GM18517 (cell line): ENCODE measurements around the gene TMEM214.

ENCODE experiments used
- ATAC-seq: cut with Tn5 transposase; IDR thresholded peaks from one replicate; pipeline ENCODE4 v1.9.1; 2021; ENCODE audit warnings: mild to moderate bottlenecking, moderate library complexity; ENCODE audit not compliant: unreplicated experiment

TMEM214 gene

DNA sequence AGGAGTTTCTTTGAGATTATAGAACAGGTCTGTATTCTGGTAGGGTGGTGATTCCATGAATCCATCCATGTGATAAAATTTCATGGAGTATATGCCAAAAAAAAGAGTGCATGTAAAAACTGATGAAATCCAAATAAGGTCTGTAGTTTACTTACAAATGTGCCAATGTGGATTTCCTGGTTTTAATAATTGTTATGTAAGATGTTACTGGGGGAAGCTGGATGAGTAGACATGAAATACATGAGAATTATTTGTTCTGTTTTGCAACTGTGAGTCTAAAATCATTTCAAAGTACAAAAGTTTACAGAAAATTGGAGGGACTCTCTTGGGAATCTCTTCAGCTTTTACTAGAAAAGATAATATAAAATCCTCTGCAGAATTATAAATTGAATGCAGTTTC lies 23.7 kb upstream of the TMEM214 start:
- ATAC-seq: no peak

DNA sequence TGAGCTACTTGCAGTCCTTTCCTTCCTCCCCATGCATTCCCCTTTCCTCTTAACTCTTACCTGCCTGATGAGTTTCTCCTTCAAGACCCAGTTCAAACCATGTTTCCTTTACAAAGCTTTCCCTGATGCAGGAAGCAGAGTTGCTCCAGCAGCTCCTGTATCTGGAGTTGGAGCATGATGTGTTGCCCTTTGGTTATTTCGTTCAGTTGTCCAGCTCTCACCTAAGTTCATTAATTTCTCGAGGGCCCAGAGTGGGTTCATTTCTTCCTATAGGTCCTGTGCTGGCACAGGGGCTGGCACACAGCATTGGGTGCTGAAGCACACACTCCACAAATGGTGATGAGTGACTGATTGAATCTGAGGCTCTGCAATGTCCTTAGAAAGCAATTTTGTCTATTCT lies 23.0 kb upstream of the TMEM214 start:
- no peak for ATAC-seq

DNA sequence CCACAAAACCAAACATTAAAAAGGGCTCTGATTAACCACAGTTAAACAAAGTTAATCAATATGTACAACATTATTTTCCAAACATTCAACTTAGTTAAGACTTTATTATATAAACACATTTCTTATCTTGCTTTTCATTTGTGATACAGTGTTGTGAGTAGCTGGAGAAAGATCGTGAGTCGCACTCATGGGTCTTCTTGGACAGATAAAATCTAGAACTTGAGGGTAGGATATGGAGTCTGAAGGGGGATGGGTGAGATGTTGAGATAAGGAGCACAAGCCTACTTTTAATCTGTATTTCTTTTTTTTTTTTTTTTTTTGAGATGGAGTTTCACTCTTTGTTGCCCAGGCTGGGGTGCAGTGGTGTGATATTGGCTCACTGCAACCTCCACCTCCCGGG lies 22.6 kb upstream of the TMEM214 start:
- ATAC-seq: no peak

DNA sequence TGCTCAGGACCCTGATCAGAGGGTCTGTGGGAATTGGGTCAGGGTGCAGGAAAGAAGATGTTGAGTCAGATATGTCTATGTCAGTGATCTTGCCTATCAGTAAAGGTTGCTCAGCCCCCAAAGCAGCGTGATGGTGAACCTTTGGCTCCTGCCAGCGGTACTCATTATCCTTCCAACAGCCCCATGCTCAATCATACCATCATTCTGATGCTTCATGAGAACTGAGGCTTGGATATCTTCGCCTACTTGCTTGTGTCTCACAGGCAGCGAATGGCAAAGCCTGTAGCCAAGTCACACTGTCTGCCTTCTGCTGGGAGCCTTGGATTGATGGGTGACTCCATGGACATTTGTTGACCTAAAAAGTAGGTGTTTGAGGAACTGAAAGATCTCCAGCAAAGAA lies 19.0 kb upstream of the TMEM214 start:
- no peak for ATAC-seq

DNA sequence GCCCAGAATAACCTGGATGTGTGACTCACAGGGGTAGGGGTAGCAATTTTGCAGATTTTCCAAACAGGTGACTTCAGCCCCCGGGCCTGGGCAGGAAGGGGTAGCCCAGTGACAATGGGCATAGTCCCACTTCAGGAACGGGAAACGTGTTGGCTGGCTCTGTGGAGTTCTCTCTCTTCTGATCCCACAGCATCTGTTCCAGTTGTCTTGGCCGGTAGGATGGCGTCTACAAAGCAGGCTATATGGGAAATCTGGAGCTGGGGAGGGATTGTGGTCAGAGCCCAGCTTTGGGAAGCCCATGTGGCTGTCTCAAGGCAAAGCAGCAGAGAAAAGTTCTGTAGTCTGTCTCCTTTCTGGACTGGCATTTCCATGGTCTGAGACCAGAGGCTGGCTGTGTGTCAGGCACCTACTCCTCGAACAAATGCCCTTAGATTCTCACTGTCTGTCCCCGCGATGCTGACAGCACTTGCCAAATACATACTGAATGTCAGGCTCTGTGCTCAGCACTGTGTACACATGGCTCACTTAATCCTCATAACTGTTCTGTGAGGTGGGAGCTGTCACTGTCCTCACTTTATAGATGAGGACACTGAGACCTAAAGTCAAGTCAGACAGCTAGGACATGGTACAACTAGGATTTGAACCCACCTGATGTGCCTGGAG lies 17.9 kb upstream of the TMEM214 start:
- ATAC-seq: no peak

DNA sequence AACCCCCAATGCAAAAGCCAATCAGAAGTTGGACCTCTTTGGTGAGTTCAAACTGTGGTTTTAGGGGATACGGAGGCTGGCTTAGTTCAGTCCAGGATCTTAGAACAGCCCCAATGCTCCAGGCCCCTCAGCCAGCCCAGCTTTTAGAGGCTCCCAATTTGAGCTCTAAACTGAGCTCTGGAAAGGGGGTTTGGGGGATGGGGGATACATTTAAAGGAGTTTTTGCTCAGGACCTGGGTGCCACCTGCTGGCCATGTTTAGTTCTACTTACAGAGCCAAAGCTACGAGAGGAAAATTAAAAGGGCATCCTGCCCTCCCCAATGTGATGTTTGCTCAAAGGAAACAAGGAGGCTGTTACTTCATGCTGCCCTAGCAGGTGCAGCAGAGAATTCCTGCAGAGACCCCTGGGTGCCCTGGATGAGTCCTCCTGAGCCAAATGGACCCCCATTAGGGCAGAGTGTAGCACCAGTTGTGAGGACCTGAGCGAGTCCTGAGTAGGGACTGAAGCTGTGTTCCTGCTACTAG lies 15.9 kb upstream of the TMEM214 start:
- no peak for ATAC-seq

DNA sequence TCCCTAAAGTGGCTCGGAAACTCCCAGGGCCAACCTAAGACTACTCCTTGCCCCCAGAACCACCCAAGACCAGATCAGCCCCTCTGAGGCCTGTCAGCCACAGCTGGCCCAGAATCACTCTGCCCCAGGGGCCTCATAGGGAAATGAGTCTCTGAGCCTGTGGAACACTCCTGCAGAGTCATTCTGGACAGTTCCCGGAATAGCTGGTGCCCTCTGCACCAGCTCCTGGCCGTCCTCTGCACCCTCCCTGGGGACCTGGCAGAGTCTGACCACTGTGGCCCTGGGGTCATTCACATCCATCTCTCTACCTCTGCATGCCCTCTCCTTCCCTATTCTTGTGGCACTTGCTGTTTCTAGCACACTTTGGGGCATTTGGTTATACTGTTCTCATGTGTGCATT lies 14.6 kb upstream of the TMEM214 start:
- ATAC-seq: no peak

DNA sequence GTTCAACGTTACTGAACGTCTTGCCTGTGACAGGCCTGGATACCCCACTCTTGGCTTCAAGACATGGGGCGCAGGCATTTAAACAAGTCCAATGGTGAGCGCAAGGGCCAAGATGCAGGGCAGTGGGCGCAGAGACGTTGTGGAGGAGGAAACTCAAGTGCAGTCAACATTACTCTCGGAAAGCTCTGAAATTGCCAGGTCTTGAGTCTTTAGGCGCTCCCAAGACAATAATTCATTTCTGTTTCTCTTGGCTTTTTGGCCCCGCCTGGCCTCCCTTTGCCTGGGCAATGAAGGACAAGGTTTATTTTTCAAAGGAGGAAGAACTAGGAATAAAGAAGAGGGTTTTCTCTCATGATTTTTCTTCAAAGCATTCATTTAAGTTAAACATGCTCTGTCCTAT lies 13.3 kb upstream of the TMEM214 start:
- no peak for ATAC-seq

DNA sequence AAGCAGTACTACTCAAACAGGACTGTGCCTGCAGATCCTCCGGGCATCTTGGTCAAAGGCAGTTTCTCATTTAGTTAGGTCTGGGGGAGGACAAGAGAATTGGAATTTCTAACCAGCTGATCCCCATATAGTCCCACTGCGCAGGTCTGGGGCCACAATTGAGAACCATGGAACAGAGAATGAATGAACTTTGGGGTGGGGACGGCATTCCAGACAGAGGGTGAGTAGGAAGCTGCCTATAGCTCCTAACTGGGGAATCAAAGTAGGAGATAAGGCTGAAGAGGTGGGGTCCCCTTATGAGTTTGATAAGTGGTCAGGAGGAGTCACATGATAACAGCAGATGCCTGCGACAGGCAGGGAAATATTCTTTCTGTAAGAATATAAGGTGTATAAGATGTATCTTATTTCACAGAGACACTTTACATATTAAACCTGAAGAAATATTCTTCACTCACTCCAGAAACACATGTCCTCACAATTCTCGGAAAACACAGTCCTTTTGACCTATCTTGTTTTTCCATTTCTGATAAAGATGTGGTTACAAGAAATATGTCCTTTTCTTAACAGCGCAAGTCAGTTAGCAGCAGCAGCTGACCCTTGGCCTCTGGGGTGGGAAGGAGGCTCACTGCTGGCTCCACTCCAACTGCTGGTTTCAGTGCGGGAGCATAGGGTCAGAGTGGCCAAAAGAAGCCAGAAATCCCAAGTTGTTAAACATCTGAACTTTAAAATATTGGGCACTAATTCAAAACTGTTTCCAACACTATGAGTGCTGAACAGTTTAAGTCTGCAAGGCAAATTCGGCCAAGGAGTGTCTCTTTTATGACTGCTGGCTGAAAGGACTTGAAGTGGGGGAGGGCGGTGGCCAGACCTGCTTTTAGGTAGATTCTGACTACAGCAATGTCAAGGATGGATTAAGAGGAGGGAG lies 12.6 kb upstream of the TMEM214 start:
- ATAC-seq: no peak

DNA sequence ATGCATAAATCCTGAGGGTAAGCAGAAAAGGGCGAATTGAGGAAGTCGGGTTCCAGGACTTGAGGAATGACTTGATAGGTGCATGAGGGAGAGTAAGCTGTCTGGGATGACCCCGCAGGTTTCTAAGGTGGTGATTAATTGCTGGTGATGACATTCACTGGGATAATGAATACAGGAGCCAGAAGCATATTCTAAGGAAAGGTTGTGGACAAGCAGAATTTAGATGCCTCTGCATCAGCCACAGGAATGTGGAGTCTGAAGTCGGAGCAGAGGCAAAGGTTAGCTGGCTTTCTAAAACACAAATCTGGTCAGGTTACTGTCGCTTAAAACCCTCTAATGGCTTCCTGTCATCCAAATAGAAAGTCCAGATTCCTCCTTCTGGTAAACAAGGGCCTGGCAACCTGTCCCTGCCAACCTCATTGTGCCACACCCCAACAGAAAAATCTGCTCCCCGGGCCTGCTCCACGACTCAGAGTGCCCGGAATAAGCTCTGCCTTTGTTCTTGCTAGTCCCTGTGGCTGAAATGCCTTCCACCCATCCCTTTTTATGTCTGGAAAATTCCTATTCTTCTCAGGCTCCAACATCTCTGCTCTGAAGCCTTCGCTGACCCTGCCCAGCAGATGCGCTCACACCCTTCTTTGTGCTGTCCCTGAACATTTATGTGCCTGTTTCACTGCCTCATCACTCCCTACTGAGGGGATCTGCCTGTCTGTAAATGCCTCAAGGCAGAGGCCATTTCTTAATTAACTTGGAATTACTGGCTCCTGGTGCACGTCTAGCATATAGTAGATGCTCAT lies 11.3 kb upstream of the TMEM214 start:
- ATAC-seq: no peak

DNA sequence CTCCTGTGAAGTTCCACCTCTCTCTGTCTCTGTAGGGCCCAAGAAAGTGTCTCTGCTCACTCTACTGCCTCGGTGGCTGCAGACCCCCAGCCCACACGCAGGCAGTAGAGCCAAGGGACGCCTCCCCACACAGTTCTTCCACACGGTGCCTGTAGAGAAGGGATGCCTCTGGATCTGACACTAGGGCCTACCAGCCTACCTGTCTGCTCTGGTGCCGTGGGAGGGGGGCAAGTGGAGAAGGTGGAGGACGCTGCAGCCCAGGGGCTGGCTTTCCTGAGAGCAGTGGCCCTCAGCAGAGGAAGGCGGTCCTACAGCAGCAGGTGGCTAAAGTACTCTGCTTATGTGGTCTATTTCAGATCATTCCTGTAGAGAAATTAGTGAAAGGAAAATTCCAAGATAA lies 9.0 kb upstream of the TMEM214 start:
- ATAC-seq: no peak

DNA sequence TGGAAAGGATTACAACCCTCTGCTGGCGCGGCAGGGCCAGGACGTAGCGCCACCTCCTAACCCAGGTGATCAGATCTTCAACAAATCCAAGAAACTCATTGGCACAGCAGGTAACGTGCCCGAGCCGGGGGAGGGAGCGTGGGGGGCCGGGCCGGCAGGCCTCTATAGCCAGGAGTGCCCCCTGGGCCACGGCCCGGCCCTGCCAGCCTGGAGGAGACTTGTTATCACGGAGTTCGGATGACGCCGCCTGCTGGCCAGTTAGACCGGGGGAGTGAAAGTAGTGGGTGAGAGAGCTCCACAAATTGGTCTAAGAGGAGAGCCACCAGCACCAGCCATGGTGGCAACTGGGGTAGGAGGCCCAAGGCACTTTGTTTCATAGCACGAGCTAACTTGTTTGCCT lies 8.6 kb upstream of the TMEM214 start:
- no peak for ATAC-seq

DNA sequence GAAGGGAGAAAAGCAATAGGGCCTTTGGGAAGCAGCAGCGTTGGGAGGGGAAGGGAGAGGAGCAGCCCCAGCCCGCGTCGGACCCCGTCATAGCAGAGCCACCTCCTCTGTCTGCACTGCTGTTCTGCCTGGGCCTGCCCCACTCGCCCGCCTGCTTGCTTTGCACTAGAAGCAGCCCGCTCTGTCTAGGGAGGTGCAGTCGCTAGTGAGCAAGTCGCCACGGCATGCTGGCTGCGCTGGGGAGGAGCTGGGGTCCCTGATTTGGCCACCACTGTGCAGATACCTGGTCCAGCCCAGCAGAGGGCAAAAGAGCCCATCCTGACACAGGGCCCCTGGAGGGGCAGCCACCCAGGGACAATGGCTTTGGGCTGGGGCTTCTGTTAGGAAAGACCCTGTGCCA lies 8.0 kb upstream of the TMEM214 start:
- ATAC-seq: no peak

DNA sequence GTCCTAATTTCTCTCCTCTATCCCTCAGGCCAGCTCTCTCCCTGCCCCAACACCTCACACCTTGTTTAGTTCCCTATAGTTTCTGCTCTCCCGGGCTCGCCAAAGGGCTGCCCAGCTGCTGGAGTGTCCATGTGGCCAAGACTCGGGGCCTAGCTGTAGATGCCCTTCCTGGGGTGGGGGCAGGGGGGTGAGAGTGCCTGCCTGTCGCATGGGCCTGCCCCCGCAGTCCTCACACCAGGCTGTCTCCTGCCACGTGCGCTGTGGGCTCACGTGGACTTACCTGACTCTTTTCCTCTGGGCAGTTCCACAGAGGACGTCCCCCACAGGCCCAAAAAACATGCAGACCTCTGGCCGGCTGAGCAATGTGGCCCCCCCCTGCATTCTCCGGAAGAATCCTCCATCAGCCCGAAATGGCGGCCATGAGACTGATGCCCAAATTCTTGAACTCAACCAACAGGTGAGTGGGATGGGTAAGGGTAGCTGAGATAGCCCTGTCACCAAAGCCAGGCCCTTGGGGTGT lies 7.4 kb upstream of the TMEM214 start:
- no peak for ATAC-seq

DNA sequence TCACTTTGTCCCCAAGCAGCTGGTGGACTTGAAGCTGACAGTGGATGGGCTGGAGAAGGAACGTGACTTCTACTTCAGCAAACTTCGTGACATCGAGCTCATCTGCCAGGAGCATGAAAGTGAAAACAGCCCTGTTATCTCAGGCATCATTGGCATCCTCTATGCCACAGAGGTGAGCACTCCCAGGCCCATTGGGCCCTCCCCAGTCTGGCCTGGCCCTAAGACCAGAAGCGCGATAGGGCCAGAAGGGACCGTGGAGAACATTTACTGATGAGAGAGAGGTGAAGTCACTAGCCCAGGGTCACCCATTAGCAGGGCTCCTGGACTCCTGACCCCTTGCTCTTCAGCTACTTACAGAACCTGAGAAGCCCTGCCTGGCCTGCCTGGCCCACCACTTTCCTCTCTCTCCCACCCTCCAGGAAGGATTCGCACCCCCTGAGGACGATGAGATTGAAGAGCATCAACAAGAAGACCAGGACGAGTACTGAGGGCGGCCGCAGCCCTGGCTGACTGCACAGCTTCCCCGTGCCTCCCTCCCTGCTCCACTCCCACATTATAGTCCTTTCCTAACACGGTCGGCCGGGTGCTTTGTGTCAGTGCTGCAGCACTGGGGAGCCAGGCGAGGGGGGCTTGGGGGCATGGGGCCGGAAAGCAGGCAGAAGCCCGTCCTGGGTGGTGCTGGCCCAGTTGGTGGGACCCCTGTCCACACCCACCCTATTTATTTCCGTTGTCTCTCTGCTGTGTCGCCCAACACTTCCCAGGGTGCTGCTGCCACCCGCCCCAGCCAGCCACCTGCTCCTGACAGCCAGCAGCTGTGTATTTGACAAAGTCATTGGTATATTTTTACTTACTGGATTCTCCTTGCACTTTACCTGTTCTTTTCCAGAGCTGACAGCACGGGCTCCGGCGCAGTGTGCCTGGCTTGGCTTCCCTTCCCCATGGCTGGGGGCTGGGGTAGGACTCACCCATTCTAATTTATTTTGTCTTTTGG lies 6.6 kb upstream of the TMEM214 start:
- no peak for ATAC-seq

DNA sequence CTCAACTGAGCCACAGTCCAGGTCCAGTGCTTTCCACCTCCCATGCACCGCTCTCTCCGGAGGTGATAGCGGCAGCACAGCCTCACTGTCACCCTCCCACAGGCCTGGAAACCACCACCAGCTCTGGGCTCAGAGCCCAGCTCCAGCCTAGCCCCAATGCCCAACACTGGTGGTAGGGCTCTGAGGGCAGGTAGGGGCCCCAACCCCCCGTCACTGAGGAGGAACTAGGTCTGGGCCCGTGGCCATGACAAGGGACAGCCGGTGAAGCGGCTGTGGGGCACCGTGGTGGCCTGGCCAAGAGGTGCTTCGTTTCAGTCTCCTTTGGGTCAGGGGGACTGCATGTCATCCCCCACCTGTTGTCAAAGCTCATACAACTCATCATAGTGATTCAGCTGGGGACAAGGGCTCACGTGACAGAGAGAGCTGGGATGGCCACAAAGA lies 5.5 kb upstream of the TMEM214 start:
- ATAC-seq: no peak

DNA sequence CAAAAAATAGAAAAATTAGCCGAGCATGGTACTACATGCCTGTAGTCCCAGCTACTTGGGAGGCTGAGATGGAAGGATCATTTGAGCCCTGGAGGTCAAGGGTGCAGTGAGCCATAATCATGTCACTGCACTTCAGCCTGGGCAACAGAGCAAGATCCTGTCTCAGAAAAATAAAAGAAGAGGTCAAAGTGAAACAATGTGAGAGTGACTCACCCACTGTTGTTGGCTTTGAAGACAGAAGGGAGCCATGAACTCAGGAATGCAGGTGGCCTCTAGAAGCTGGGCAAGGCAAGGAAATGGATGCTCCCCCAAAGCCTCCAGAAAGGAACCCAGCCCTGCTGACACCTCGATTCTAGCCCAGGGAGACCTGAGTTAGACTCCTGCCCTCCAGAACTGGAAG lies 3.7 kb upstream of the TMEM214 start:
- ATAC-seq: no peak

DNA sequence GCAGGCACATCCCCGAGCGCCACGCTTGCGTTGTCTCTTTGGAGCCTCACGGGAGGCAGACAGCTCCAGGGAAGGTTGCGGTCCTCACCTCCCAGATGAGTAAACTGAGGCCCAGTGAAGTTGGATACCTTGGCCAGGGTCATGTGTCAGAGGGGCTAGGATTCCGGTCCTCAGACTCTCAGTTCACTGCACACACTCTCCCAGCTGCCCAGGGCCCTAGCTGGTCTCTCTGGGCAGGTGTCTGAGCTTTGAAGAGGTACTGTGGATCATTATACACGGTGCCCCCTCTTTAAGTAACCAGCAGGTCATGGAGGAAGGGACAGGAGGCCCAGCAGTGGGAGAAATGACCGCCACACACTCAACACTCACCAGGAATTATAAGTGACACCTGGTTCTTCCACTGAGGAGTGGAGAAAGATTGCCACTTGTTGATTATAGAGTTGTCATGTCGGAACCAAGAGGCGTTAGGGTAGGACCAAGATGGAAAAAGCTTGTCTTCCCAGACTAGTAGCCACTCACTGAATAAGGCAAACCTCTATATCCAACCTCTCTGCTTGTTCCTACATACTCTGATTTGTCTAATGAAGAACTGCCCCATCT lies 588 bp downstream of the TMEM214 start:
- peak; percentile 12 for ATAC-seq

DNA sequence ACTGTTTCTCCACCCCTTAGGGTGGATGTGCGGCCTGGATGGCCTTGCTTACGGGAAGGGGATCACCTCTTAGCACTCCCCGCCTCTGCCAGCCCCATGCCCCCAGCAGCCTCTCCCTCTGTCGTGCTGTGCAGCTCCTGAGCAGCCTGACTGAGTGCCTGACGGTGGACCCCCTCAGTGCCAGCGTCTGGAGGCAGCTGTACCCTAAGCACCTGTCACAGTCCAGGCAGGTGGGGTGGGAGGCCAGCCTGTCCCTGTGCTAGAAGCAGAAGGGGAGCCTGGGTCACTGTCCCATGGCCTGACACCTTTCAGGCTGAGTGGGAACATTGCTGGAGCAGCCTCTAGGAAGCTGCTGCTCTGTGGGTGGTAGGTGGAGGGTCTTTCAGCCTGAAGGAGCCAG lies 5.2 kb downstream of the TMEM214 start:
- no peak for ATAC-seq
